Loucy (cell line): ENCODE results near the gene CCDC92.

Source experiments
- CTCF ChIP-seq: fragments of 200-600 bp; sonication (generic); conservative IDR thresholded peaks from 2 replicates; pipeline ENCODE4 v1.5.1; 2014; ENCODE audit warnings: mild to moderate bottlenecking, antibody characterized with exemption, low read length
- EZH2phosphoT487 ChIP-seq: fragments of 200-600 bp; IDR thresholded peaks from 2 replicates; pipeline ENCODE4 v1.6.1; 2018; ENCODE audit warnings: antibody characterized with exemption, mild to moderate bottlenecking, moderate library complexity, borderline replicate concordance

- no peak for TF ChIP-seq CTCF
- no peak for TF ChIP-seq EZH2phosphoT487
These were observed 44.3 kb downstream of the CCDC92 start for GRCh38 chr12:123928274-123928865.
